GM15510 (cell line): ENCODE results near the gene TMEM238.

Experiments used
- POLR2A ChIP-seq: IDR thresholded peaks from 3 replicates; pipeline ENCODE4 v1.6.1; 2011; ENCODE audit warnings: borderline replicate concordance; ENCODE audit not compliant: insufficient read length; ENCODE audit errors: extremely low read depth

The TMEM238 gene

GRCh38 chr19:55345818-55346724, 38.0 kb downstream of the TMEM238 start:
- no peak for TF ChIP-seq POLR2A

GRCh38 chr19:55345101-55345817, 38.8 kb downstream of the TMEM238 start:
- no peak for TF ChIP-seq POLR2A

- TF ChIP-seq POLR2A, result no peak
These were observed 39.6 kb downstream of the TMEM238 start for GRCh38 chr19:55344444-55344843.

- TF ChIP-seq POLR2A, result no peak
These were observed 42.2 kb downstream of the TMEM238 start for GRCh38 chr19:55341595-55342531.

GRCh38 chr19:55341171-55341588, 42.9 kb downstream of the TMEM238 start:
- TF ChIP-seq POLR2A, result peak; percentile 24

- TF ChIP-seq POLR2A, result no peak
These were observed 43.3 kb downstream of the TMEM238 start for GRCh38 chr19:55340784-55341147.

GRCh38 chr19:55339889-55340783, 44.0 kb downstream of the TMEM238 start:
- peak; percentile 79 for TF ChIP-seq POLR2A

- TF ChIP-seq POLR2A, result no peak
These were observed 44.8 kb downstream of the TMEM238 start, which contains the start of gene KMT5C for GRCh38 chr19:55339105-55339888. Gene KMT5C, plus strand, starts transcription at chr19:55339876. Its CDS starts 2,061 bp downstream, at chr19:55341937.

- no peak for TF ChIP-seq POLR2A
These were observed 48.0 kb downstream of the TMEM238 start for GRCh38 chr19:55336101-55336500.

- TF ChIP-seq POLR2A, result no peak
These were observed 50.2 kb downstream of the TMEM238 start for GRCh38 chr19:55333870-55334269.
